Fibroblast of gingiva (primary cell): ENCODE results near the gene DAD1.
"Not testable (repeated sequence)": the region's sequence is repeated elsewhere in the genome, so short reads cannot be mapped to it uniquely, and the experiment has no call there.

Experiments used
- DNase-seq: peaks from one replicate; pipeline ENCODE4 v3.0.0-alpha.2; 2011; ENCODE audit warnings: low read depth

The DAD1 gene

DNA sequence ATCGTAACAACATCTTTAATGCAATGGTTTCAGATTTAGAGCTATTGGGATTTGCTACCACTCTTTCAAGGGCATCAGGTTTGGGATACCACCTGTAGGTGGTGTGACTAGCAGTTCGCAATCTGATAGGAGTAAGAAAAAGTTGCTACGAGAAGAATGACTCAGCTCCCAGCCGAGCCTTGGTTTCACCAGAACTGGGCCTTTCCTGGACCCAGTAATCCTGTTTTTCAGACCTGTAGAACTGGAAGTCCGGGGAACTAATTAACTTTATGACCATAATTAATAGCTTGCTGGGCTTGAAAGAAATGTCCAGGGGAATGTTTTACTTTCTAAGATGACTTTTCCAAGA lies 9.8 kb upstream of the DAD1 start:
- DNase-seq = peak; percentile 60

DNA sequence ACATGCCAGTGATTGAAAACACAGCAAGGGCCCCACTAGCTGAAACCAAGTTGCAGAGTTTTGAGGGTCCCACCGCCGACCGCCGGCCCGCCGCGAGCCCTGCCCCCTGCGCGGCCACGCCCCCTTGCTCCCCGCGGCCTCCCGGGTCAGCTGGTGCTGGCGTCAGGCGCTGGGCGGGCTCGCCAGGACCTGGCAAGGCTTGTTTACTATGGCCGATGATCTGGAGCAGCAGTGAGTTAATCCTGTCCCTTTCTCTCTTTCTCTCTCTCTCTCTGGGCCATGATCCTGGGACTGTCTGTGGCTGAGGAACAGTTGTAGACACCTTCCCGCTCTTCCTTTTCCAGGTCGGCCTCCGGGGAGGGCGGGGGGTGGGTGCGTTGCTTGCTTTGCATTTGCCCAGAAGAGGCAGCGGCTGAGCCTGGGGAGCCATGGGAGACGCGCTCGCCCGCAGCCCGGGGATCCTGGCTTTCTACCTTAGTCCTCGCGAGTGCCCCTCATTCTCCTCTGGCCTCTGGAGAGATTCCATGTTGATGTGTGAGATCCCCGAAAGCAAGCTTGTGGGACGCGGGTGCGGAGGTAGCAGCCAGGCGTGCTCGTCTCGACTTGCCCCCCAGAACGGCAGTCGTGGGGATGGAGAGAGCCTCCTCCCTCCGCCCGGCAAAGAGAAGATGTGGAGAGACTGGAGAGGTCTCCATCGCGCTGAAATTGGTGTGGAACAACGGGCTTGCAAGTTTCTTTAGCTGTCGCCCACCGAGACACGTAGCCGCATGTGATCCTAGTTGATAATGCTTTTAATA lies 9.3 kb upstream of the DAD1 start, which contains the start of gene ABHD4:
Gene ABHD4, plus strand, starts transcription at position 202 of the 797 bp plus-strand sequence. Its CDS starts 7 bp downstream, at position 209.
- DNase-seq = peak; percentile 65

DNA sequence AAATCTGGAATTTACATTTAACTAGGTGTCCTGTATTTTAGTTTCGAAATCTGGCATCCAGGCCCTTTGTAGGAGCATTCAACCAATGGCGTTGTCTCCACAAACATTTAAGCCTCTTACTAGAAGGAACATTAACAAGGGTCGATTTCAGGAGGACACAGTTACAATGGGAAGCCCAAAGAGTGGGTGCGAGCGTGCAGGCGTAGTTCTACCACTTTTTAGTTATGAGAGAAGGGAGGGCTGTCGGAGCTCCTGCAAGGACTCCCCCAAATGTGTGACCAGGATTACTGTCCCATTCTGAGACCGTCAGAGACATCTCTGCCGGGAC lies 8.7 kb upstream of the DAD1 start:
- no peak for DNase-seq

DNA sequence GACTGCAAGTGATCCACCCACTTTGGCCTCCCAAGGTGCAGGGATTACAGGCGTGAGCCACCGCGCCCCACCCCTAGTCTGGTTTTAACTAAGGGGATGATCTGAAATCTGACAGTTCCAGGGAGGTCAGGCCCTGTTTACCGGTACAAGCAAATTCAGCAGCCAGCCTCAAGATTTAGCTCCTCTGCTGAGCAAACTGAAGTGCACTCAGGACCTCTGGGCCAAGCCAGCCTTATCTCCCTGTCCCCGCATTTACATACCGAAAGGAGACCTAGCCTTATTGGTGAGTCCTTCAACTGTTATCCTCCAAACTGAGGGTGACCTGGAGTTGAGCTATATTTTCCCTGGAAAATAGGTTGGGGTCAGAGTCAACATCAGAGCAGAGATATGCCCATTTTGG lies 8.2 kb upstream of the DAD1 start:
- no peak for DNase-seq

DNA sequence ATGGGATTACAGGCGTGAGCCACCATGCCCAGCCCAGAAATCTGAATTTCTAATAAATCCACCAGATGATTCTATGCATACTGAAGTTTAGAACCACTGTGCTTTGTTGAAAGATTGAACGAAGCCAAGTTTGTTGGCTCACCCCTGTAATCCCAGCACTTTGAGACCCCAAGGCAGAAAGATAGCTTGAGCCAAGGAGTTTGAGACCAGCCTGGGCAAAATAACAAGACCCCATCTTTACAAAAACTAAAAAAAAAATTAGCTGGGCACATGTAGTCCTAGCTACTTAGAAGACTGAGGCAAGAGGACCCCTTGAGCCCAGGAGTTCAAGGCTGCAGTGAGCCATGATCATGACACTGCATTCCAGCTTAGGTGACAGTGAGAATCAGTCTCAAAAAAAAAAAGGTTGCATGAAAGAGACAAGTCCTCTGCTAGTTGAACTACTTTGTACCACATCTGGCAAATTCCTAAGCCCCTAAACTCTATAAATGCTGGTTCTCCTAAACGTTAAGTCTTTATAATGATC lies 7.4 kb upstream of the DAD1 start:
- DNase-seq = no peak

DNA sequence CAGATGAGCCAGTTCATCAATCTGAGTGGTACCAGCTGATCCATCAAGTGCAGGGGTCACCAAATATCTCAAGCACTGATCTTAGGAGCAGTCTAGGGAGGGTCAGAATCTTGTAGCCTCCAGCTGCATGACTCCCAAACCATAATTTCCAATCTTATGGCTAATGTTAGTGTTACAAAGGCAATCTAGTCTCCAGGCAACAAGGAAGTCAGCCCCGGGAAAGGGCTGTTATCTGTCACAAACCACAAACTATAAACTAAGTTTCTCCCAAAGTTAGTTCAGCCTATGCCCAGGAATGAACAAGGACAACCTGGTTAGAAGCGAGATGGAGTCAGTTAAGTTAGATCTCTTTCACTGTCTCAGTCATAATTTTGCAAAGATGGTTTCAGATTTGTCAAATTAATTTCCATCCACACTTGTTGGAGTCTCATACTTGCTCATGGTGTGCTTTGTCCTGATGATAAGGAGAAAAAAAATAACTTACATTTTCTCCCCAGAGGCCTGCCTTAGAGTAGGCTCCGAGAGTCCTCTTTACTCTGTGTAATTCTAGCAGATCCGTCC lies 5.2 kb upstream of the DAD1 start:
- no peak for DNase-seq

DNA sequence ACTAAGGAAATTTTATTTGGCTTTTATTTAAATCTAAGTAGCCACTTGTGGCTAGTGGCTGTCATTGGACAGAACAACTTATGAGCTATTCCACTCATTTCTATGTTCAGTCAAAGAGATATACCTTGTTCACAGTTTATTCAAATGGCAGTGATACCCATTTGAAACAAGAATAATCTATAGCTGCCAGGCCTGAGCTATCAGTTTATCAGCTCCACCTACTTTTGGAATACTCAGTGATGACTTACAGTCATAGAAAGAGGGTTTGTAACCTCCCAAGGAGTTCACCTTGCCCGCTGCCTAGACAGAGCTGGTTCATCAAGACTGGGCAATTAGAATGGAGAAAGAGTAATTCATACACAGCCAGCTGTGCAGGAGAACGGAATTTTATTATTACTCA lies 4.6 kb upstream of the DAD1 start:
- DNase-seq = no peak

DNA sequence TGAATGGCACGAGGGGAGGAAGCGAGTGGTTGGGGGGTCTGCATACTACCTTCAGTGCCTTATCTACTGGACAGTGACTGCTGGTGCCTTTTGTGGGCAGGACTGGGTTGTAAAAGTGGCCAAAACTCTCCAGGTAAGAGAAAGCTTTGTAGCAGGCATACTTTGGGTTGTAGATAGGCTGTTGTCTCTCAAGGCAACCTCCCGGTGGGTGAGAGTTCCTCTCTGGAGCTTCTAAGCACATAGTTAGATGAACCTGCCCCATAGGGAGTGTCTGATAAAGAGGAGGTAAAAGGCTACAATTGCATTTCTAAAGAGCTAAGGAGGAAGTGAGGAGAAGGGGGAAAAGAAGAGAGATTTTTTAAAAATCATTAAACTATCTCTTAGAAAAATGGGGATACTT lies 4.2 kb upstream of the DAD1 start:
- DNase-seq = no peak

DNA sequence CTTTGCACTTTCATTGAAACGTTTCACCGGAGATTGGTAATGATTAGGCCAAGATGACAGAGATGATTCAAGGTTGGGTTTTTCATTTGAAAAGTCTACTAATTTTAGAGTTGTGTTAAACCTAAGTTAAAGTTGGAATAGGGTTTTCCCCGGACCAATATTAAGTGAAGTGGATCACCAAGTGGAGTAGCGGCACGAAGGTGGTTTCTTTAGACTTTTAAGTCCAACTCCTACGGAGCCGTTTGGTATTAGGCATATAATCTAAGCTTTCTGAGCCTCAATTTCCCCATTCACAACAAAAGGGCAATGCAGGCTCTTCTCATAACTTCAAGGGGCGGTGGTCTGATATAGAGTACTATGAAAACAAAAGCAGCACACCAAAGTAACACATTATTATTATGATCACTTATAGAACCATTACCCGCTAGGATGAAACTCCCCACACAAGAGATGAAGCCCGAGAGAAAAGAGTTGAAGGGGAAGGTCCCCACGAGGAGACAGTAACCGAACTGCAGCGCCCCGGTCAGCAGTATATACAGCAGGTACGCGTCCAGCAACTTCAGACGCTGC lies 413 bp downstream of the DAD1 start:
- DNase-seq = no peak

DNA sequence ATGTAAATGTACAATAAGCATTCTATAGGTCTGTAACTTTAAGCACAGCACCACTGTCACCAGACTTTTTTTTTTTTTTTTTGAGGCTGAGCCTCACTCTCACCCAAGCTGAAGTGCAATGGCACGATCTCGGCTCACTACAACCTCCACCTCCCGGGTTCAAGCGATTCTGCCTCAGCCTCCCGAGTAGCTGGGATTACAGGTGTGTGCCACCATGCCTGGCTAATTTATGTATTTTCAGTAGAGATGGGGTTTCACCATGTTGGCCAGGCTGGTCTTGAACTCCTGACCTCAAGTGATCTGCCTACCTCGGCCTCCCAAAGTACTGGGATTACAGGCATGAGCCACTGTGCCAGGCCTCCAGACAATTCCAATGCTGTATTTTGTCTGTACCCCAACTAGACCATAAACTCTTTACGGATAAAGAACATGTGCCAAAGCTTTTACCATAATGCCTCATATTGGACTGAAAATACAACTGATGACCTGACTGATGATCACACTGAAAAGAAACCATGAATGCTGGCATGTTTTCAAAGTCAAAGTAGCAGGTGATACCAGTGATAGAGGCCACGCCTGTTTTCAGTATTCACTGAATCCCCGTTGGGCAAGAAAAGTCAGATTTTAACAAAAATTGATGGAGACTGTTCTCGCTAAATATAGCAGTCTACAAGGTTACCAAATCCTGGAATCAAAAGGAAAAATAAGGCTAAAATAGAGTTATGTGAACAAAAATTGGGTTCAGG lies 1.2 kb downstream of the DAD1 start:
- DNase-seq = not testable (repeated sequence)

DNA sequence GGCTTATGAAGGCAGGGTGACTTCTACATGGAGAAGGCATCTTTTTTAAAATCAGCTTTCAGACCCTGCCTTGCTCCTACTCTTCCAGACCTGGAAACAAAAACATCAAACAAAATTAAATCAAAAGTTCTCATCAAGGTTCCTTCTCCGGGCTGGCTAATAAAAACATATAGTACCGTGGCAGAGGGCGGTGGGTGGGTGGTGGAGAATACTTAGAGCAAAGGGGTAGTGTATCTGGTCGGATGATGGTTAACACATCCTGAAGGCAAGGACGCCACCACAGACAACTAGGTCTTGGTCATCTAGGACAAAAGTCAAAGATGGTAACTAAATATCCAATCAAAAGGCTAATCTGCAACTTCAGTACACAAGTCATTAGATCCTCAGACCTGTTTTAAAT lies 1.8 kb downstream of the DAD1 start:
- no peak for DNase-seq

DNA sequence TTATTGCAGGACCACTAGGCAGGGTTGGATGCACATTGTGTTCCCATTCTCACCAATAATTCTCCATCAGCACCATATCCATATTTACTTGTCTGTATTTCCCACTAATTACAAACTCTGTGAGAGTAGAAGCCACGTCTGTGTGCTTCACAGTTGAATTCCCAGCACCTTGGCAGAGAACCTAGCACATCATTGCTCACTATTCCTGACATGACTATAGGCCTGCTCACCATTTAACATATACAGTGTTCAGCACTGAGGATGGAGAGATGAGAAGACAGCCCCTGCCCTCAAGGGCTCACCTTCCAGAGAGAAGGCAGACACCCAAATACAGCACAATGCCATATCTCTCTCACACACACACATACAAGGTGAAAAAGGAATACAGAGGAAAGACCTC lies 5.0 kb downstream of the DAD1 start:
- DNase-seq = no peak

DNA sequence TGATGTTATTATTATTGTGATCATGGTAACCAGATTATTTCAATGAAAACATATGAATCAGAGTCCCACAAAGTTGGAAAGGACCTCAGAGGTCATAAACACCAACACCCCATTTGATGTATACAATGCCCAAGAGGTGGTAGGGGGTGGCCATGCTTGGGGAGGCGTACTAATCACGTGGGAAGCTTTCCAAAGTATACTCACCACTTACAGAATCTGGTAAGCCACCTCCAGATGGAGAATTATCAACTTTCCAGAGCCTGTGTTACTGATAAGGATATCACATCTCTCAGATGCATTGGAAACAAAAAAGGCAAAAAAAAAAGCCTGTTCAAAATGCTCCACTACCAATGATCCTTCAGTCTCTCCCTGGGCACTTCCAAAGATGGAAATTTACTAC lies 8.4 kb downstream of the DAD1 start:
- DNase-seq = no peak

DNA sequence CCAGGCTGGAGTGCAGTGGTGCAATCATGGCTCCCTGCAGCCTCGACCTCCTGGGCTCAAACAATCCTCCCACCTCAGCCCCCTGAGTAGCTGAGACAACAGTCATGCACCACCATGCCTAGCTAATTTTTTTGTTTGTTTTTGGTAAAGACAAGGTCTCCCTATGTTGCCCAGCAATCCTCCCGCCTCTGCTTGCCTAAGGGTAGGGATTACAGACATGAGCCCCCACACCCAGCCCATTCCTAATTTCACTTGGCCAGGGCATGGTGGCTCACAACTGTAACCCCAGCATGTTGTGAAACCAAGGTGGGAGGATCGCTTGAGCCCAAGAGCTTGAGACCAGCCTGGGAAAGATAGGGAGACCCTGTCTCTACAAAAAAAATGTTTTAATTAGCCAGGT lies 9.1 kb downstream of the DAD1 start:
- no peak for DNase-seq

DNA sequence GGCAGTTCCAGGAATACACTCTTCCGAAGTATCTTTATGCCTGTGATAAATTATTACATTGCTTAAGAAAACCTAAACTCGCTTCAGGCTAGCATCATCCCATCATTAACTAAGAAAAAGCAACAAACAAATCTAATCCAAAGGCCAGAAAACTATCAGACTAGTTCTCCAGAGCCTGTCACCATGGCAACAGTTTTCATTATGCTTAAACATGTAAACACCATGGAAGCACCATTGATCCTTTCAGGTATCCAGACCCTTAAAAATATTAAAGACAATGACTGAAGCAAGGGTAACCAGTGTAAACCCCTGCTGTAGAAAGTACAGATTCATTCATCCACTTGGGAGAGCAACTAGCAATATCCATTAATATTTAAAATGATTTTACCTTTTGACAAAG lies 9.8 kb downstream of the DAD1 start:
- DNase-seq = peak; percentile 23

DNA sequence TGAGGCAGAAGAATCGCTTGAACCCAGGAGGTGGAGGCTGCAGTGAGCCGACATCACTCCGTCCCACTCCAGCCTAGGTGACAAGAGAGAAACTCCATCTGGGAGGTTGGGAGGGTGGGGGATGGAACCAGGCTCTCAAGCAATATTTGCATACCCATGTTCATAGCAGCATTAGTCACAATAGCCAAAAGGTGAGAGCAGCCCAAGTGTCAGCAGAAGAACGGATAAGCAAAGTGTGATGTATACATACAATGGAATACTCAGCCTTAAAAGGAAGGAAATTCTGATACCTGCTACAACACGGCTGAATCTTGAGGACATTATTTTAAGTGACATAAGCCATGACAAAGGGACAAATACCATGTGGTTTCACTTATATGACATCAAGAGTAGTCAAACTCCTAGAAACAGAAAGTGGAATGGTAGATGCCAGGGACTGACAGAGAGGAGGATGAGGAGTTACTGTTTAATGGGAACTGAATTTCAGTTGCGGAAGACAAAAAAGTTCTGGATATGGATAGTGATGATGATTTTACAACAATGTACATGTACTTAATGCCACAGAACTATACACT lies 11.6 kb downstream of the DAD1 start:
- no peak for DNase-seq

DNA sequence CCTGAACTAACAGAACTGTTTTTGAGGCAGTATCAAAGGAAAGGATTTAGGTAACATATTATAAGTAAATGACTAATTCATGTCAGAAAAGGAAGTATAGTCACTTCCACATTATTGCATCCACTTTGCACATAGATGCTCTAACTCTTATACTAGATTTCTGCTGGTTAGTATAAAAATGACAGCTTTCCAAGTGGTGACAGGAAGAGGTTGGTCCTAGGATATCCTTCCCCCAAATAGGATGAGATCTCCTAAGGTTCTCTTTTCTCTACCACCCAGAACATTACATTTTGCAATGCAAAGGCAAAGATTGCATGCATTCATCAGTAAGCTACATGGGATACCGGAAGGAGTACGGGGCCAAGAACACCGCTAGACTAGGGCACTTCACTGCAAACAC lies 15.2 kb downstream of the DAD1 start:
- no peak for DNase-seq

DNA sequence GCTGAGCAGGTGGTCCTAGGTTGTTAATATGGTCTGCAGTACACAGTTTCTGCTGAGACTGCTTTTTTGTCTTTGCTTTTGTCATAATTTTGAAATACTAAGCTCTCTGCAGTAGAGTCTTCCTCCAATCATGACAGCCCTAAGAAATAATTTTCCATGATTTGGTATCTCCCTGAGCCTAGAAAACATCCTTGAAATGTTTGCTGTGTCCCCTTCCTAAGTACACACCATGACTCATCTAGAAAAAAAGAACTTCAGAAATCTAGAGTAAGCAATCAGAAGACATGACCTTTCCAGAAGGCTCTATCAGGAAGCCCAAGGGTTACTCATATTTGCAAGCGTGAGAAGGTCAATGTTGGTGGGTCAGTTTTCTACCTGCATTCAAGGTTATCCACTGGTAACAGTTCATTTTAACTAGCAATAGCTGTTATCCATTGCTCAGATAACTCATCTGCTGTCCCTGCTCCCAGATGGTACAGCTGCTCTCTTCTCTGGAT lies 16.4 kb downstream of the DAD1 start:
- peak; percentile 63 for DNase-seq

DNA sequence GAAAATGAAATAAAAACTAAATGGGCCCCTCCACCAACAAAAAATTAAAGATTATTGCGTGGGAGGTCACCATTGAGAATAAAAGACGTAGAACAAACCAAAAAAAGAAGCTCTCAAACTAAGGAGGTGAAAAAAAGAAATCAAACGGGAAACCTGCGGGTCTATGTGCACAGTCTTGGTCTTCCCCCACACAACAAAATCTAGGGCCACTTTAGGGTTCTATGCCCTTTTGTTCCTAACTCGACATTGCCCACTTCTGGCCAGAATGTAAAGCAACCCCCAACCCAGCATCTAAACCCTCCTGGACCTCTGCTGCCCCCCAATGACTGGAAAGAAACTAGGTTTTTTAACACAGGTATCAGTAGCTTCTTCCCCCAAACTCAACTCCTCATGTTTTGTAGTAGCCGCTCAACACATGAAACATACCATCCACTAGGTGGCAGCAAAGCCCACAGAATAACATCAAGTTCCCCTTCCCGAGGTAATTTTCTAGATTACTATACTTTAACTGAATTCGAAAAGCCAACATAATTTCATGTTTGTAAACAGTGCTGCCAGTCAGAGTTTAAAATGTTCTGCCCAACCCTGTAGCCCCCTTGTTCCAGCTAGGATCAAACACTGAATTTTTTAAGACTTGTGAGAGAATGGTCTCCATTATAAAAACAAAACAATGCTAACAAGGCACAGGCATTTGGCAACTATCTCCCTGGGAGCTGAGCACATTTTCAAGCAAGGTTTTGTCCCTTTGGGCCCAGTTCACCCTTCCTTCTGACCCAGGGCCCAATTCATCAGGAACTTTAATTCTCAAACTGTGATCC lies 18.7 kb downstream of the DAD1 start:
- DNase-seq = peak; percentile 66

DNA sequence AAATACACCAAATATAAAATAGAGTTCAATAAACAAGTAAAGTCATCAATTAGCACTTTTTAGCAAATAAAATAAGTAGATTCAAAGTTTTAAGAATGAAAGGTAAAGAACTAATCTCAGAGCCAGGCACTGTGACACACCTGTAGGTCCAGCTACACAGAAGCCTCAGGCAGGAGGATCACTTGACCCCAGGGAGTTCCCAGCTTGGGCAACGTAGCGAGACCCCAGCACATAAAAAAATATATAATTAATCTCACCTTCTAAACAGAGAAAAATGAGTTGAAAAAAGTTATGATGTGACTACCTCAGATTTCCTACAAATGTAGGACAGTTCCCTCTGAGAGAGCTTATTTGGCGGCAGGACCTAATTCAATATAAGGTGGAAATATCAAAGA lies 19.3 kb downstream of the DAD1 start:
- DNase-seq = no peak

DNA sequence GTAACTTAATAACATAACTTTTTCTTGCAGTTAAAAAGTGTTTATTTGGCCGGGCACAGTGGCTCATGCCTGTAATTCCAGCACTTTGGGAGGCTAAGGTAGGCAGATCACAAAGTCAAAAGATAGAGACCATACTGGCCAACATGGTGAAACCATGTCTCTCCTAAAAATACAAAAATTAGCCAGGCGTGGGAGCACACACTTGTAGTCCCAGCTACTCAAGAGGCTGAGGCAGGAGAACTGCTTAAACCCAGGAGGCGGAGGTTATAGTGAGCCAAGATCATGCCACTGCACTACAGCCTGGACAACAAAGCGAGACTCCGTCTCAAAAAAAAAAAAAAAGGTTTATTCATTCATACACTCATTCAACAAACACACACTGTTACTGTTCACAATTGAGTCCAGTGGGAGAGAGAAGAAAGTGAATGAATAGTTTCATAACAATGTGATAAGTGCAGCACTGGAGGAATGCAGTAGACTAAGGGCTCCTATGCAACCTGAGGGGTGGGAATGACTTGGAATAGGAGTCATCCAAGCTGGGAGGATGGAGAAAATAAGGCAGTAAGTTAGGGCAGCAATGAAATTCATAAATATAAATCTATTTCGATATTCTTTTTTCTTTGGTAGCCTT lies 19.8 kb downstream of the DAD1 start:
- no peak for DNase-seq
